UCSD-AML1 (cell line): Measurements from ENCODE around the gene DLL1.
"Not testable (repeated sequence)": the region's sequence is repeated elsewhere in the genome, so short reads cannot be mapped to it uniquely, and the experiment has no call there.

Experiments used
- DNase-seq: peaks from one replicate; lab custom pipeline; 2025; ENCODE audit not compliant: unreplicated experiment; lab: John Stamatoyannopoulos, UW

The DLL1 gene

GRCh38 chr6:170269151-170269845, 21.6 kb downstream of the DLL1 start:
- DNase-seq, result no peak

- no peak for DNase-seq
These were observed 22.4 kb downstream of the DLL1 start for GRCh38 chr6:170268216-170269129.

- no peak for DNase-seq
These were observed 23.2 kb downstream of the DLL1 start for GRCh38 chr6:170267688-170268087.

- no peak for DNase-seq
These were observed 24.6 kb downstream of the DLL1 start for GRCh38 chr6:170266061-170266825.

- DNase-seq, result no peak
These were observed 25.2 kb downstream of the DLL1 start for GRCh38 chr6:170265655-170266054.

- not testable (repeated sequence) for DNase-seq
These were observed 26.2 kb downstream of the DLL1 start for GRCh38 chr6:170264644-170265043.

- no peak for DNase-seq
These were observed 26.8 kb downstream of the DLL1 start for GRCh38 chr6:170264086-170264485.

- no peak for DNase-seq
These were observed 27.5 kb downstream of the DLL1 start for GRCh38 chr6:170263410-170263809.

GRCh38 chr6:170262489-170263088, 28.3 kb downstream of the DLL1 start:
- DNase-seq, result no peak

- DNase-seq, result no peak
These were observed 29.0 kb downstream of the DLL1 start for GRCh38 chr6:170261643-170262488.

- no peak for DNase-seq
These were observed 30.2 kb downstream of the DLL1 start for GRCh38 chr6:170260686-170261085.

- DNase-seq, result no peak
These were observed 31.6 kb downstream of the DLL1 start for GRCh38 chr6:170259278-170259677.

- DNase-seq, result no peak
These were observed 32.5 kb downstream of the DLL1 start for GRCh38 chr6:170258407-170258806.

- no peak for DNase-seq
These were observed 33.5 kb downstream of the DLL1 start for GRCh38 chr6:170257376-170257775.

GRCh38 chr6:170256641-170257040, 34.2 kb downstream of the DLL1 start:
- DNase-seq, result no peak

- DNase-seq, result no peak
These were observed 35.3 kb downstream of the DLL1 start for GRCh38 chr6:170255426-170256125.

GRCh38 chr6:170254315-170255213, 36.3 kb downstream of the DLL1 start:
- no peak for DNase-seq

GRCh38 chr6:170253910-170254269, 37.0 kb downstream of the DLL1 start:
- no peak for DNase-seq
